ENCODE data around the gene ULK2.

DNA sequence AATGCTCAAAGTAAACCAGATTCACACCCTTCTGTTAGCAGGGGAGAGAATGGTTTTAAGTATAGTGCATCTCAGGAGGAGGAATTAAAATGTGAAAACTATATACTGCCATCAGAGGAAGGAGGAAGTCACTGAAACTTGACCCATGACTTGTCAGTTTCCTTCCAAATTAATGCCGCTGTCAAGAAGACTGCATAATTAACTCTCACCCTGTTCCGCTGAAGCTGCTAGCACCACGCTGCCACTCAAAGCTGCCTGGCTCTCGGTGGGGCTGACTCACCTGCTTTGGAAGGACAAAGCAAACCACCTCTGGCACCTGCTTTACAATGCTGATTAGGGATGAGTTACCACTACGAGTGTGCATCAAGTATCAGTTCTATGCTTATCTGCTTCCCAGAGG lies 37.8 kb upstream of the ULK2 start:
- TF ChIP-seq, protein P1, sequence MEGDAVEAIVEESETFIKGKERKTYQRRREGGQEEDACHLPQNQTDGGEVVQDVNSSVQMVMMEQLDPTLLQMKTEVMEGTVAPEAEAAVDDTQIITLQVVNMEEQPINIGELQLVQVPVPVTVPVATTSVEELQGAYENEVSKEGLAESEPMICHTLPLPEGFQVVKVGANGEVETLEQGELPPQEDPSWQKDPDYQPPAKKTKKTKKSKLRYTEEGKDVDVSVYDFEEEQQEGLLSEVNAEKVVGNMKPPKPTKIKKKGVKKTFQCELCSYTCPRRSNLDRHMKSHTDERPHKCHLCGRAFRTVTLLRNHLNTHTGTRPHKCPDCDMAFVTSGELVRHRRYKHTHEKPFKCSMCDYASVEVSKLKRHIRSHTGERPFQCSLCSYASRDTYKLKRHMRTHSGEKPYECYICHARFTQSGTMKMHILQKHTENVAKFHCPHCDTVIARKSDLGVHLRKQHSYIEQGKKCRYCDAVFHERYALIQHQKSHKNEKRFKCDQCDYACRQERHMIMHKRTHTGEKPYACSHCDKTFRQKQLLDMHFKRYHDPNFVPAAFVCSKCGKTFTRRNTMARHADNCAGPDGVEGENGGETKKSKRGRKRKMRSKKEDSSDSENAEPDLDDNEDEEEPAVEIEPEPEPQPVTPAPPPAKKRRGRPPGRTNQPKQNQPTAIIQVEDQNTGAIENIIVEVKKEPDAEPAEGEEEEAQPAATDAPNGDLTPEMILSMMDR (IDR thresholded peaks at IDR 0.05): no peak
- TF ChIP-seq, protein P2, sequence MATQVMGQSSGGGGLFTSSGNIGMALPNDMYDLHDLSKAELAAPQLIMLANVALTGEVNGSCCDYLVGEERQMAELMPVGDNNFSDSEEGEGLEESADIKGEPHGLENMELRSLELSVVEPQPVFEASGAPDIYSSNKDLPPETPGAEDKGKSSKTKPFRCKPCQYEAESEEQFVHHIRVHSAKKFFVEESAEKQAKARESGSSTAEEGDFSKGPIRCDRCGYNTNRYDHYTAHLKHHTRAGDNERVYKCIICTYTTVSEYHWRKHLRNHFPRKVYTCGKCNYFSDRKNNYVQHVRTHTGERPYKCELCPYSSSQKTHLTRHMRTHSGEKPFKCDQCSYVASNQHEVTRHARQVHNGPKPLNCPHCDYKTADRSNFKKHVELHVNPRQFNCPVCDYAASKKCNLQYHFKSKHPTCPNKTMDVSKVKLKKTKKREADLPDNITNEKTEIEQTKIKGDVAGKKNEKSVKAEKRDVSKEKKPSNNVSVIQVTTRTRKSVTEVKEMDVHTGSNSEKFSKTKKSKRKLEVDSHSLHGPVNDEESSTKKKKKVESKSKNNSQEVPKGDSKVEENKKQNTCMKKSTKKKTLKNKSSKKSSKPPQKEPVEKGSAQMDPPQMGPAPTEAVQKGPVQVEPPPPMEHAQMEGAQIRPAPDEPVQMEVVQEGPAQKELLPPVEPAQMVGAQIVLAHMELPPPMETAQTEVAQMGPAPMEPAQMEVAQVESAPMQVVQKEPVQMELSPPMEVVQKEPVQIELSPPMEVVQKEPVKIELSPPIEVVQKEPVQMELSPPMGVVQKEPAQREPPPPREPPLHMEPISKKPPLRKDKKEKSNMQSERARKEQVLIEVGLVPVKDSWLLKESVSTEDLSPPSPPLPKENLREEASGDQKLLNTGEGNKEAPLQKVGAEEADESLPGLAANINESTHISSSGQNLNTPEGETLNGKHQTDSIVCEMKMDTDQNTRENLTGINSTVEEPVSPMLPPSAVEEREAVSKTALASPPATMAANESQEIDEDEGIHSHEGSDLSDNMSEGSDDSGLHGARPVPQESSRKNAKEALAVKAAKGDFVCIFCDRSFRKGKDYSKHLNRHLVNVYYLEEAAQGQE (IDR thresholded peaks at IDR 0.05; ENCODE audit: insufficient read depth in 1 of 2, low read depth in 2 of 2, low read length in 1 of 2): no peak

Measured in Panc1 (cell line).